ENCODE data around the gene EXOSC7. TPM values are rescaled to one million over a fixed set of nuclear protein-coding genes. Genes with fewer than 3 reads are reported as not detected.

Gene EXOSC7
- total and polyA plus RNA-seq, 9 of the 15 experiments (the other 6 are each of a cell fraction or from before 2014, with no cell fraction given), result 88.5 to 237 (median 112) TPM

GRCh38 chr3:44969828-44970179 is 6.2 kb upstream of the EXOSC7 start:
- Histone ChIP-seq H3K9me3 (replicated peaks; ENCODE audit: control insufficient read depth, insufficient read depth, low read depth, low read length) (no peaks in the 10 kb centered on the region), H3K4me1 (replicated peaks in 1 of 2; ENCODE audit: control insufficient read depth in 2 of 2, insufficient read depth in 2 of 2, low read length in 2 of 2) (peaks cover 38 to 58% of the 10 kb centered on the region in 2 experiments), H2AFZ (ENCODE audit: low read depth, low read length) (no peak overlapping the region), H4K20me1 (replicated peaks; ENCODE audit: control insufficient read depth, insufficient read depth, low read length) (peaks cover 13% of the 10 kb centered on the region), H3K27me3 (ENCODE audit: control insufficient read depth in 2 of 2, insufficient read depth in 2 of 2, low read length in 2 of 2) (no peaks in the 10 kb centered on the region), H3K9ac (ENCODE audit: insufficient read depth in 1 of 2, low read depth in 2 of 2, low read length in 2 of 2) (peak overlapping the region in 1 of 2 experiments; percentile 72; a peak in 1 of 4 replicates), H3K27ac (ENCODE audit: extremely low read depth, low read depth, low read length) (no peak overlapping the region), H3K79me2 (ENCODE audit: control insufficient read depth, insufficient read depth, low read length) (peaks cover 82% of the 10 kb centered on the region), H3K9me1 (ENCODE audit: control insufficient read depth, insufficient read depth, low read length) (peaks cover 11% of the 10 kb centered on the region), H3K36me3 (ENCODE audit: control insufficient read depth, insufficient read depth, low read length) (peaks cover 19% of the 10 kb centered on the region), H3K4me3 (no peak overlapping the region), H3K4me2 (ENCODE audit: insufficient read depth, low read length) (no peak overlapping the region)
- ChIA-PET CTCF (ENCODE audit: low intra/inter-chr PET ratio) (no interaction called here), POLR2A (interaction anchor here (2.0 kb wide), 2 partner anchors 9 to 17 kb away, joined by 6 to 7 read pairs; no protein-coding TSS in a partner anchor)
- in situ Hi-C loops (cut with MboI), result no loop called here
- WGBS (ENCODE audit: insufficient coverage, low coverage, missing lambda C conversion rate), result 47% methylated on average over 2 of the region's 2 CpGs
- no peak for ATAC-seq
- BruUV-seq (replicated peaks), result no TSS peak
- intact Hi-C loops (cut with micrococcal nuclease), result no loop called here
- no peak for FAIRE-seq
- no peak for DNase-seq (ENCODE audit: extremely low read depth in 1 of 4, low spot score in 3 of 4)
- TF ChIP-seq TBL1XR1 (IDR thresholded peaks at IDR 0.05; ENCODE audit: low read length in 2 of 2) (no peak), SMAD4 (CRISPR knock-in tag; conservative IDR thresholded peaks at IDR 0.05) (no peak), SAFB2 (IDR thresholded peaks at IDR 0.05; ENCODE audit: borderline replicate concordance, low read depth, low read length, severe bottlenecking) (no peak), MBD1 (CRISPR knock-in tag; IDR thresholded peaks at IDR 0.05) (no peak), SNAPC5 (CRISPR knock-in tag; IDR thresholded peaks at IDR 0.05) (no peak), ELF2 (CRISPR knock-in tag; IDR thresholded peaks at IDR 0.05) (no peak), POLR2B (IDR thresholded peaks at IDR 0.05; ENCODE audit: low read depth, partially characterized antibody) (no peak), CTCF (IDR thresholded peaks at IDR 0.05 in 2 of 3, conservative IDR thresholded peaks at IDR 0.05 in 1 of 3; ENCODE audit: insufficient read depth in 2 of 3, low read depth in 1 of 3, low read length in 3 of 3) (no peak), GTF2F1 (IDR thresholded peaks at IDR 0.05; ENCODE audit: low read depth, low read length) (no peak), CEBPZ (IDR thresholded peaks at IDR 0.05; ENCODE audit: borderline replicate concordance, low read depth, low read length) (no peak), DPF2 (IDR thresholded peaks at IDR 0.05) (no peak), FOXJ2 (tag; IDR thresholded peaks at IDR 0.05) (no peak), RBM17 (IDR thresholded peaks at IDR 0.05; ENCODE audit: borderline replicate concordance, low read depth, low read length) (no peak), GTF2E2 (tag; IDR thresholded peaks at IDR 0.05) (no peak), GMEB1 (CRISPR knock-in tag; IDR thresholded peaks at IDR 0.05) (no peak)

All from K562 (cell line).